B cell (primary cell): ENCODE data around the gene STXBP6. TPM values are rescaled to one million over a fixed set of nuclear protein-coding genes. Genes with fewer than 3 reads are reported as not detected.

Source experiments
- ATAC-seq: fragments of 200-7000 bp; cut with Tn5 transposase; one replicate; pipeline ENCODE4 v1.10.0; 2021; ENCODE audit warnings: low read depth, mild to moderate bottlenecking, moderate number of reproducible peaks, moderate library complexity
- CTCF ChIA-PET: fragments of 350-600 bp; sonication (Branson Sonifier 250); formaldehyde crosslinking; loops from one replicate; lab custom pipeline; 2021; ENCODE audit warnings: antibody characterized with exemption, inconsistent platforms; lab: Charles Lee
- POLR2A ChIA-PET: fragments of 350-600 bp; sonication (Branson Sonifier 250); formaldehyde crosslinking; loops from one replicate; lab custom pipeline; 2021; ENCODE audit warnings: antibody characterized with exemption; lab: Charles Lee
- DNase-seq: peaks from one replicate; pipeline ENCODE4 v3.0.0; 2013
- H2AFZ ChIP-seq: 2 replicates; pipeline ENCODE4 v1.6.1; 2012; ENCODE audit warnings: mild to moderate bottlenecking, low read depth, low read length; ENCODE audit not compliant: insufficient read depth, poor library complexity, severe bottlenecking
- H3K27ac ChIP-seq, 2 donors: 1 replicate in 1 of 2; 2 replicates in 1 of 2; pipeline ENCODE4 v1.5.1; 2012 to 2013; ENCODE audit warnings: low read length in 2 of 2, mild to moderate bottlenecking in 2 of 2, moderate library complexity in 1 of 2
- H3K27me3 ChIP-seq, 4 experiments: fragments of 200-600 bp in 1 of 4; sonication (generic) in 1 of 4; replicated peaks in 1 of 4; 1 replicate in 2 of 4; 2 replicates in 2 of 4; pipeline versions ENCODE4 v1.6.1 to v1.7.0; 2013 to 2016; ENCODE audit warnings: low read length in 3 of 4, mild to moderate bottlenecking in 2 of 4, mixed read lengths in 1 of 4, moderate library complexity in 1 of 4; ENCODE audit not compliant: insufficient read depth in 4 of 4, control insufficient read depth in 3 of 4; ENCODE audit errors: control extremely low read depth in 1 of 4
- H3K36me3 ChIP-seq, 2 experiments: replicated peaks in 1 of 2; 1 replicate in 1 of 2; 2 replicates in 1 of 2; pipeline versions ENCODE4 v1.6.1 to v1.7.1; 2013; ENCODE audit warnings: low read length in 1 of 2; ENCODE audit not compliant: insufficient read depth in 2 of 2, control insufficient read depth in 1 of 2; ENCODE audit errors: control extremely low read depth in 1 of 2, extremely low read depth in 1 of 2
- H3K4me1 ChIP-seq, 2 donors: fragments of 200-600 bp in 1 of 2; sonication (generic) in 1 of 2; 1 replicate in 1 of 2; 2 replicates in 1 of 2; pipeline versions ENCODE4 v1.5.1 to v1.6.1; 2013 to 2017; ENCODE audit warnings: low read length in 2 of 2; ENCODE audit not compliant: control insufficient read depth in 2 of 2, insufficient read depth in 2 of 2
- H3K4me2 ChIP-seq: replicated peaks from 2 replicates; pipeline ENCODE3; 2012; ENCODE audit warnings: mild to moderate bottlenecking, low read depth, low read length; ENCODE audit not compliant: poor library complexity, severe bottlenecking
- H3K4me3 ChIP-seq, 5 experiments: fragments of 200-600 bp in 1 of 5; sonication (generic) in 1 of 5; 1 replicate in 3 of 5; 2 replicates in 2 of 5; pipeline versions ENCODE4 v1.5.1 to v1.7.0; 2011 to 2016; ENCODE audit warnings: low read length in 4 of 5, mild to moderate bottlenecking in 4 of 5, low read depth in 2 of 5, control low read depth in 1 of 5, moderate library complexity in 1 of 5; ENCODE audit not compliant: insufficient read depth in 1 of 5; ENCODE audit errors: control extremely low read depth in 1 of 5, extremely low read depth in 1 of 5
- H3K79me2 ChIP-seq: fragments of 200-600 bp; sonication (generic); one replicate; pipeline ENCODE4 v1.6.0; 2016; ENCODE audit warnings: low read length; ENCODE audit not compliant: control insufficient read depth, insufficient read depth
- H3K9ac ChIP-seq: fragments of 200-600 bp; sonication (generic); 2 replicates; pipeline ENCODE4 v1.6.1; 2017; ENCODE audit warnings: mild to moderate bottlenecking, low read length, moderate library complexity
- H3K9me3 ChIP-seq, 3 donors: one replicate each; pipeline versions ENCODE4 v1.6.1 to v1.7.1; 2013; ENCODE audit warnings: low read length in 2 of 3; ENCODE audit not compliant: control insufficient read depth in 2 of 3, insufficient read depth in 1 of 3; ENCODE audit errors: control extremely low read depth in 1 of 3
- H4K20me1 ChIP-seq: 2 replicates; pipeline ENCODE4 v1.6.0; 2012; ENCODE audit warnings: mild to moderate bottlenecking, low read length; ENCODE audit not compliant: insufficient read depth, control insufficient read depth, poor library complexity, severe bottlenecking
- H3K27ac Mint-ChIP-seq: one replicate; pipeline ENCODE4 v1.8.0; 2021; ENCODE audit warnings: mixed read lengths
- H3K27me3 Mint-ChIP-seq: one replicate; pipeline ENCODE4 v1.8.0; 2021; ENCODE audit warnings: mixed read lengths
- H3K4me1 Mint-ChIP-seq: one replicate; pipeline ENCODE4 v1.8.0; 2021; ENCODE audit warnings: mixed read lengths
- H3K4me3 Mint-ChIP-seq: one replicate; pipeline ENCODE4 v1.8.0; 2021; ENCODE audit warnings: mixed read lengths
- H3K9me3 Mint-ChIP-seq: one replicate; pipeline ENCODE4 v1.8.0; 2022; ENCODE audit warnings: mixed read lengths; ENCODE audit not compliant: insufficient read depth
- CTCF ChIP-seq: fragments of 200-600 bp; IDR thresholded peaks from one replicate; pipeline ENCODE4 v1.8.0; 2022; ENCODE audit warnings: antibody characterized with exemption, mild to moderate bottlenecking
- EZH2 ChIP-seq: IDR thresholded peaks from 2 replicates; pipeline ENCODE4 v1.6.1; 2012; ENCODE audit warnings: borderline replicate concordance, low read depth, mild to moderate bottlenecking, moderate library complexity, low read length; ENCODE audit not compliant: insufficient read depth, poor library complexity, severe bottlenecking
- WGBS: methylation state at CpG from one replicate; pipeline ENCODE4 v1.1.5; 2013; ENCODE audit warnings: missing lambda C conversion rate; ENCODE audit not compliant: insufficient coverage; 5-methylcytosine and 5-hydroxymethylcytosine counted together
- intact Hi-C: fragments of 100-400 bp; cut with micrococcal nuclease; formaldehyde crosslinking; loops from one replicate; pipeline ENCODE4 v1.10.0; 2022
- polyA plus RNA-seq: library from polyadenylated mRNA; depleted of rRNA; stranded (reverse); fragments of >200 nt; gene quantifications from 2 replicates; pipeline ENCODE4 v1.2.3, GENCODE V29; 2012
- total RNA-seq, 2 donors: library from RNA; stranded (reverse); fragments of 120-200 nt in 1 of 2; gene quantifications; 1 replicate in 1 of 2; 2 replicates in 1 of 2; pipeline versions ENCODE4 v1.2.3 to v1.2.4, GENCODE V29; 2013 to 2022

Gene STXBP6
- total and polyA plus RNA-seq, 2 donors (not counting 1 experiment from before 2014, with no cell fraction given), result 0.01 TPM; not detected in 1

- Mint-ChIP-seq H3K4me3 (no peak overlapping the region), H3K27ac (no peak overlapping the region), H3K9me3 (no peaks in the 10 kb centered on the region), H3K4me1 (no peaks in the 10 kb centered on the region), H3K27me3 (peaks cover 29% of the 10 kb centered on the region)
- DNase-seq (no peak), ATAC-seq (no peak)
- WGBS, result 100% methylated on average over 1 of the region's 2 CpGs
- no peak for TF ChIP-seq EZH2
- TF ChIP-seq CTCF, result no peak
- no peaks in the 10 kb centered on the region for H3K36me3 ChIP-seq
- H3K4me1 ChIP-seq, result no peaks in the 10 kb centered on the region
- no peaks in the 10 kb centered on the region for H3K79me2 ChIP-seq
- H3K9me3 ChIP-seq, result peaks cover 0 to 6% (median 0%) of the 10 kb centered on the region in 3 donors
- H2AFZ ChIP-seq, result no peak overlapping the region
- ChIA-PET CTCF (no interaction called here), POLR2A (no interaction called here)
- H4K20me1 ChIP-seq, result no peaks in the 10 kb centered on the region
- no peak overlapping the region for H3K4me3 ChIP-seq
- peaks cover 0 to 10% (median 2%) of the 10 kb centered on the region in 4 experiments for H3K27me3 ChIP-seq
- H3K9ac ChIP-seq, result no peak overlapping the region
- intact Hi-C loops, result no loop called here
- no peak overlapping the region for H3K4me2 ChIP-seq
- H3K27ac ChIP-seq, result no peak overlapping the region
These were observed 283.5 kb downstream of the STXBP6 start for GRCh38 chr14:24766434-24766833.

- H3K4me2 ChIP-seq, result no peak overlapping the region
- H3K4me1 ChIP-seq, result no peaks in the 10 kb centered on the region
- no CpG with 5 or more reads among the region's 2 CpGs for WGBS
- no peaks in the 10 kb centered on the region for H3K36me3 ChIP-seq
- DNase-seq (no peak), ATAC-seq (no peak)
- H3K27me3 Mint-ChIP-seq, result peaks cover 15% of the 10 kb centered on the region
- no peaks in the 10 kb centered on the region for H3K9me3 Mint-ChIP-seq
- intact Hi-C loops, result no loop called here
- no peak overlapping the region for H2AFZ ChIP-seq
- H3K9ac ChIP-seq, result no peak overlapping the region
- ChIA-PET CTCF (interaction anchor here (1.4 kb wide), 1 partner anchor 25 kb away, joined by 4 read pairs; no protein-coding TSS in a partner anchor), POLR2A (no interaction called here)
- H3K79me2 ChIP-seq, result no peaks in the 10 kb centered on the region
- no peaks in the 10 kb centered on the region for H3K9me3 ChIP-seq
- no peak overlapping the region for H3K27ac Mint-ChIP-seq
- TF ChIP-seq CTCF, result no peak
- no peak for TF ChIP-seq EZH2
- no peaks in the 10 kb centered on the region for H4K20me1 ChIP-seq
- no peak overlapping the region for H3K4me3 ChIP-seq
- H3K4me3 Mint-ChIP-seq, result no peak overlapping the region
- no peak overlapping the region for H3K27ac ChIP-seq
- peaks cover 0 to 2% (median 0%) of the 10 kb centered on the region in 4 experiments for H3K27me3 ChIP-seq
- H3K4me1 Mint-ChIP-seq, result no peaks in the 10 kb centered on the region
These were observed 288.8 kb downstream of the STXBP6 start for GRCh38 chr14:24761141-24761540.
